GM08714 (cell line): ENCODE results near the gene ITSN1.
"Not testable (repeated sequence)": the region's sequence is repeated elsewhere in the genome, so short reads cannot be mapped to it uniquely, and the experiment has no call there.

Experiments
- H3K4me3 ChIP-seq: fragments of 200-500 bp; sonication (Bioruptor generic); 2 replicates; pipeline ENCODE4 v1.5.1; 2014; ENCODE audit warnings: mild to moderate bottlenecking, low read length, inconsistent platforms
- ZNF274 ChIP-seq: IDR thresholded peaks from 2 replicates; pipeline ENCODE4 v1.6.1; 2012; ENCODE audit warnings: mild to moderate bottlenecking, low read depth, low read length

The ITSN1 gene

DNA sequence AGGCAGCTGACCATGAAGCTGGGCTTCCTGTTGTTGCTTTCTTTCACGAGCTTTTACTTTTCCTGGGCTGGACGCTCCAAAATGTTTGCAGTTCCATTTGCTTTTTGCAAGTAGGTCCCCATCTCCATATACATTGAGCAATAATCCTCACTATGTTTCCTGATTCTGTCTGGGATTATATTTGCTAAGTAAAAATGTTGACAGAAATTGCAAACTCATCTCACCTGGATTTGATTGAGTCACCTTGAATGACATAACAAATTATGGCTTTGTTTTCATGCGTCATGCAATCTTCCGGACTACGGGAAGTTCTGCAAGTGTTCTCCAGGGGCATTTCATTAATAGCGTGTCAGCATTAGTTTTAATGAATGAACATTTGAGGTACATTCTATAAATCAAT is 254.4 kb downstream of the ITSN1 start:
- TF ChIP-seq ZNF274: no peak
- no peak overlapping the region for H3K4me3 ChIP-seq

DNA sequence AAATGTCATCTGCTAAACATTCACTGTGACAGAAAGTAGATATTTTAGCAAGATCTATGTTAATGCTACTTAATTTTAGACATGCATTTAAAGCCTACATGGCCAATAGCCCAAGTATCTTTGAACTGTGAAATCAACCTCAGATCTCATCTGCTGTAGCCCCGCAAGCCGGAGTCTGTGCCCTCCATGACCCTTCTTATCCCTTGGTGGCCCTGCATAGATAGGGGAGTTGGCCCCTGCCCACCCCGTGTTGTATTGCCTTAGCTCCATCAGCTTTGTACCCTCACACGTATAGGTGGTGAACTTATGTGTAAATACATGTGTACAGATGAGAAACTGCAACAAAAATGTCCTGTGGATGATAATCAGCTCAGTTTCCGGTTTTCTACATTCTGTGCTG is 254.8 kb downstream of the ITSN1 start:
- TF ChIP-seq ZNF274: no peak
- no peak overlapping the region for H3K4me3 ChIP-seq

DNA sequence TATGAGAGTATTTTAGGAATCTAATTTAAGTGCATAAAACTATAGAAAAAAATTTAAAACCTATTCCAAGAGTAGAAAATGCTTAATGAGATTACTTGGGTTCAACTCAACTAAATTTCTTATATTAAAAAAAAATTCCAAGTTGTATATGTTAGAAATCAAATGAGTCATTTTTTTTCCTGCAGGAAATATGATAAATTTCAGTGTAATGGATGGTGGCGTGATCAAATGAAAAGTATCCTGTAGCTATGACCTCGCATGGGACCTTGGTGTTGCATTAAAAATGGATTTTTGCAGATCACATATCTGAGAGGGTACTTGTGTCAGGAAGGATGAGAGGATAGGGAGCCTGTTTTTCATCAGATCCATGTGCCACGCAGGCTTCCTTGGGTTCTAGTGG is 255.4 kb downstream of the ITSN1 start:
- TF ChIP-seq ZNF274: no peak
- H3K4me3 ChIP-seq: no peak overlapping the region

DNA sequence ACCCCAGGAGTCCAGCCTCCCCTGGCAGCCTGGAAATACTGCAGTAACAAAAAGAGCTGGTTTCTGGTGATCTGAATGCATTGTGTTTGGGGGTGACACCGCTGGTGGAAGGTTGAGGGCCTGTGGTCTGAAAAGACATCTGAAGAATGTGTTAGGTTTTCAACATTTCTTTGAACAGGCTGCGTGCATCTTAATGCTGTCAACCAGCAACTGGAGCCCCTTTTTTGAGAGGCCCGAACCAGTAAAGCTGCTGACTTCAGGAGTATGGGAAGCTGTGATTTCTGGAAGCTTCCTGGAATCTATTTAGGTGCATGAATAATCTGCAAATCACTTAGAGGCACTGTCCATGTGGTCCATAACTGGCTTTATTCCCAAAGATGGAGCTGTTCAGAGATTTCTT is 256.3 kb downstream of the ITSN1 start:
- H3K4me3 ChIP-seq: no peak overlapping the region
- TF ChIP-seq ZNF274: no peak

DNA sequence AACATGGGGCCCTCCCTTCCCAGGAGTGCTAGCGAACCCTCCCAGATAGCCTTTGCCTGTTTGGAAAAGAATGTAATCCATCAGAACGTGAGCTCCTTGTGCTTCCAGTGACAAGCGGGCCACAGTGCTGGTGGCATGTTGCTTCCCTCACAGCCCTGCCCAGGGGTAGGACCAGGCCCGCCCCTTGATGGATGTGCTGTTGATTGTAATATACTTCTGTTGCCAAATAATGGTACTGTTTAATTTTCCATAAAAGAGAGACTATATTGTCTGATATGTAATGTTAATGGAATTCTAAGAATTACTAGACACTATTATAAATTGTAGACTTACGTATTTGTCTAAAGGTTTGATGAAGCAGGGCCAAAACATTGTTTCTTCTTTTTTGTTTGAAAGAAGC is 256.9 kb downstream of the ITSN1 start:
- no peak overlapping the region for H3K4me3 ChIP-seq
- TF ChIP-seq ZNF274: no peak

DNA sequence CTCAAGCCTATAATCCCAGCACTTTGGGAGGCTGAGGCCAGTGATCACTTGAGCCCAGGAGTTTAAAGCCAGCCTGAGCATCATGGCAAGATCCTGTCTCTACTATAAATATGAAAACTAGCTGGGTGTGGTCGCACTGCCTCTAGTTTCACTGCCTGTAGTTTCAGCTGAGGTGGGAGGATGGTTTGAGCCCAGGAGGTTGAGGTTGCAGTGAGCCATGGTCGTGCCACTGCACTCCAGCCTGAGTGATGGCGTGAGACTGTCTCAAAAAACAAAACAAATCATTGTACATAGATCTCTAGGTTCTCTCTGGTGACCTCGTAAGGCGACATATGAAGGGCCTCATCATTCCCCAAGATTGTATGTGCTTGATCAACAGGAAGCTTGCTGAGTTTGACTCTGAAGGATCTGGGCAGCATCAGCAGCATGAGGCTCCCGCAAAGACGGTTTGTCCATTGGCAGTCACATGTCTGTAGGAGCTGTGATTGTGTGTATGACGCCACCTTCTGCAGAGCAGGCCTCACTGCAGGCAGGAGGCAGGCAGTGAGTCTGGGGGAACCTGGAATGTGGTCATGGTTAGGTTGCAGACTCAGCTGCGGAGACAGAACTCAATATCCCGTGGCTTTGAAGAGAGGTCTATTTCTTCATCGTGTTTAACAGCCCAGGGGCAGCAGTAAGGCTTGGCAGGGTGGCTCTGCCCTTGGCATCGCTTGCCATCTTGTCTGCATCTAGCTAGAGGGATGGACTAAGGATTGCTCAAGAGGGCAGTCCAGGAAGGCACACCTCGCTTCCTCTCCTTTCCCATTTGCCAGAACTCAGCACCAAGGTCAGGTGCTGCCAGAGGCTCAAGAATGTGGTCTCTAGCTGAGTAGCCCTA is 259.3 kb downstream of the ITSN1 start:
- no peak for TF ChIP-seq ZNF274
- H3K4me3 ChIP-seq: no peak overlapping the region

DNA sequence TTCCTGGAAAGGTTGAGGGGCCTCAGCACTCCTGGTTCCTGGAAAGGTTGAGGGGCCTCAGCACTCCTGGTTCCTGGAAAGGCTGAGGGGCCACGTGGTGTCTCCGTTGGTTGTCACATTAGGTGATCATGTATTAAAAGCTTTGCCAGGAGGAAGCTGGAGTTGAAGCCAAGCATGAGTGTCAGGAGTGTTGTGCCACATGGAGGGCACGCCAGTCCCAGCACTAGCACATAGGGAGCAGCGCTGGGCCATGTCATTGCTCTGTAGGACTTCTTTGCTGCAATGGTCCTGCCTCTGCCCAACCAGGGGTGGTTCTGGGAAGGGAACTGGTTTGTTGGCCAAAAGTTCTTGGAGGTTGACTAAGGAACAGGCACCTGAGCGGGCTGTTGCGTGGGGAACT is 260.0 kb downstream of the ITSN1 start:
- no peak for TF ChIP-seq ZNF274
- no peak overlapping the region for H3K4me3 ChIP-seq

DNA sequence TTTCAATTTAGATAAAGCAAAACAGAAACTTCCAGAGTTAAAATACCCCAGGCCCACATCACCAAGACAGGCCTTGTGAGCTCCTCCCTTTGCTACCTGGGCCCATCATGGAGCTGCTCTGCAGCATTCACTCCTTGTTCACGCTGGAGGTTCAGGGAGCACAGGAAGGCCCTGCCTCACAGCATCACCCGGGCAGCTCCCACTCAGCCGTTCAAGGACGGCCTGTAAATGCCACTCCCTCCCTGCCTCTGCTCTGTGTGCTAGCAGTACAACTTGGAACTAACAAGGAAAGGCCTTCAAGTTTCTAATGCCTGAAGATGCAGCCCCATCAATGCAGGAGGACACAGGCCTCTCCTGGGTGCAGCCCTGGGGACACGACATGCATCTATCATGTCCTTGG is 261.7 kb downstream of the ITSN1 start:
- no peak for TF ChIP-seq ZNF274
- H3K4me3 ChIP-seq: no peak overlapping the region

DNA sequence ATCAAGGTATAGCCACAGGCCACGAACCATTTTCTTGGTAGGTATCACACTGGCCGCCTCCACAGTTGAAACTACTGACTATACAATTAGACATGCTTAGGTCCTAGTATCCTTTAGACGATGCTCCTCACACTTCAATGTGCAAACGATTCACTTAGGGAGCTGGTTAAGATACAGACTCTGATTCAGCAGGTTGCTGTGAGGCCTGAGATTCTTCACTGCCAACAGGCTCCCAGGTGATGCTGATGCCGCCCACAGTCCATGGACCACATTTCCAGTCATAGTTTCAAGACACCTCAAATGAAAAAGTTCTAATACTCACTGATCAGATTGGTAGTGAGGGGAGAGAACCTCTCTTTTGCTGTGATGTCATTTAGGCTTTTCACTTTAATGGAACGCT is 266.5 kb downstream of the ITSN1 start:
- TF ChIP-seq ZNF274: no peak

DNA sequence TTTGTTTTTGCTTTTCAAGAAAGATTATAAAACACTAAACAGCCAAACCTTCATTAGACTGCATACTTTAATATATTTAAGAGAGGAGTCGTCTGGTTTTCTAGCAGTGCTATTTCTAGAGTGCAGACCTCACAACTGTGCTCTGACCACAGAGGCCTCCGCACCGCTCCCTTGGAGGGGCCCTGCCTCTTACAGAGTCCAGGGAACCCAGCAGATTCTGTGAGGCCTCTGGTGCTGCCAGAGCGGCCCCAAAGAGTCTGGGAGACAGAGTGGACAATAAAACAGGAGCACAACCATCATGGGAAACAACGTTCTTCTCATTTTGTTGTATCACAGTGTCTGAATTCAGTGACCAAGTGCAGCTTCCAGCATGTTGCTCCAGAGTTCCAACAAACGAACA is 267.5 kb downstream of the ITSN1 start:
- no peak overlapping the region for H3K4me3 ChIP-seq
- TF ChIP-seq ZNF274: no peak

More for the DNA sequence above, 266.5 kb downstream of the ITSN1 start:
- no peak overlapping the region for H3K4me3 ChIP-seq

DNA sequence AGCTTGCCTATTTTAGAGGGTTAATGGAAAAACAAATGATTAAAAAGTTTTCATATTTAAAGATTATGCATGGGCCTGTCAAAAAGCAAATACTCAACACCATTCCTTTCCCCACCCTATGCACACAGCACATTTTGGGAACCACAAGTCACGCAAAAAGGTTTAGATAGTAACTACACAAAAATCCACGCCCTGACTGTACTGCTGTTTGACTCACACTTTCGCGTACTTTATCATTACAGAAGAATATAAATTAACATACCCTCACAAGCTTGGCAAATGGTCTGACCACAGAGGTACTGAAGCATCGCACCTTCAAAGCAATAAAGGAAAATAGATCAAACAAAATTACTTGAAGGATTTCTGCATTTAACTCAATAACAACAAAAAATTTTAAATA is 271.9 kb downstream of the ITSN1 start:
- peak overlapping the region; percentile 96; the same call in 1 of the 2 replicates for H3K4me3 ChIP-seq
- no peak for TF ChIP-seq ZNF274

DNA sequence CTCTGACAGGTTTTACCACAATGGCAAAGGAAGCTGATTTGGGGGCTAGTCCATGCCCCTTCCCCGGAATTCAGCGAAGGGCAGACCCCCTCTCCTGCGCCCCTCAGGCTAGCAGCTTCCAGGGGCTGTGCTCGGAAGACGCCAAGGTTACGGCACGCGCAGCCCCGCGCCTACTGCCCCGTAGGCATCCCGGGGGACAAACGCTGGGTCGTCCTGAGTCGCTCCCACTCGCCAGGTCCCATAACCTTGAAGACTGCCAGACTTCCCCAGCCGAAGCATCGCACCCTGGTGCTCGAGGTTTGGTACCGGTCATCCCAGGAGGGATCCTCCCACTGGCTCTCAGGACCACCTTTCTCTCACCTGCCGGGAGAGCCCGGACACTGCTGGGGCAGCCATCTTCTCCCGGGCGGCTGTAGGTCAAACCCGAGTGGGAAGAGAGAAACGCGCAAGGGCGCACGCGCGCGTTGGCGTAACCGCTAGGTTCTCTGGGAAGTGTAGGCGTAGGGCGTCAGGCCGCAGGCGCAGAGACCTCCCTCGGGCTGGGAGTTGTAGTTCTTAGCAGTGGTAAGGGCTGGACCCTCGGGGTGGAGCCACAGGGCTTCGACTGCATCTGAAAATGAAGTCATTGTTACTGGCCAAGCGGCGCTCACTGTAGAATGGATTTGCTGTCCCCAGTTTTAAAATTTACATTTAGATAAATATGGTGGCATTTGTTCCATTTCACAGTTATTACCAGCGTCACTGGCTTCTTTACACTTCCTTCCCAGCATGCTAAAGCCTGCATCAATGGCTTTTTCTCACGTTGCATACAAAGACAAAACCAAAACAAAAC is 273.3 kb downstream of the ITSN1 start, which contains the start of gene ATP5PO:
ATP5PO (minus strand) TSS at position 437 of the 832 bp plus-strand sequence; CDS start at position 396, 41 bp downstream.
- TF ChIP-seq ZNF274: no peak
- H3K4me3 ChIP-seq: peak within 1 kb of the TSS; percentile 96

DNA sequence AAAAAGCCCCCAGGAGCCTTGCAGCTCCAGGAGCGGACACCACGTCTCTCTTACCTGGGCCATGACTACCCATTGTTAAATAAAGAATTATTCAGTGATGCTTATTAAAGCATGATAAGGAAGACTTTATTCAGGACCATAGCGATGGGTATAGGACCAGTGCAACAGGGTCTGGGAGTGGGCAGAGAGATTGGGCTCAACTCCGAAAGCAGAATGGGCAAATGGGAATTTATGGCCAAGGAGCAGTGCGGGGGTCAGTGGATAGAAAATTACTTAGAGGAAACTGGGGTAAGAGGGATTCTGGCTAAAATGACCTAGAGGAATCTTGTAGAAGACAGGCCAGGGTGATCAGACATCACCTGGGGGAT is 273.9 kb downstream of the ITSN1 start:
- H3K4me3 ChIP-seq: peak overlapping the region; percentile 51
- TF ChIP-seq ZNF274: no peak

DNA sequence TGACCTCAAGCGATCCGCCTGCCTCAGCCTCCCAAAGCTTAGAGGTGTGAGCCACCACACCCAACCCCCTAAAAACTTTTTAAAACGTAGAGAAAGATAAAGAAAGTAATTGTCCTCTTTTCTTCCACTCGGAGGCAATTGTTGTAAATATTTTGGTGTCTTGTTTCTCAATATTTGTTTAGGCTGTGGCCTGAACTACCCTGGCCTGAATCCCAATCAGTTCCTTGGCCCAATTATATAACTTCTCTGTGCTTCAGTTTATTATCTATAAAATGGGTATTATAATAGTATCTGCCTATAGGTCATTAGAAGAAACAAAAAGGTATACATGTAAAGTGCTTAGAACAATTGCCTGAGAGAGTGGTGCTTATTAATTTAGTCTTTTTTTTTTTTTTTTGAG is 275.1 kb downstream of the ITSN1 start:
- TF ChIP-seq ZNF274: no peak
- H3K4me3 ChIP-seq: no peak overlapping the region

DNA sequence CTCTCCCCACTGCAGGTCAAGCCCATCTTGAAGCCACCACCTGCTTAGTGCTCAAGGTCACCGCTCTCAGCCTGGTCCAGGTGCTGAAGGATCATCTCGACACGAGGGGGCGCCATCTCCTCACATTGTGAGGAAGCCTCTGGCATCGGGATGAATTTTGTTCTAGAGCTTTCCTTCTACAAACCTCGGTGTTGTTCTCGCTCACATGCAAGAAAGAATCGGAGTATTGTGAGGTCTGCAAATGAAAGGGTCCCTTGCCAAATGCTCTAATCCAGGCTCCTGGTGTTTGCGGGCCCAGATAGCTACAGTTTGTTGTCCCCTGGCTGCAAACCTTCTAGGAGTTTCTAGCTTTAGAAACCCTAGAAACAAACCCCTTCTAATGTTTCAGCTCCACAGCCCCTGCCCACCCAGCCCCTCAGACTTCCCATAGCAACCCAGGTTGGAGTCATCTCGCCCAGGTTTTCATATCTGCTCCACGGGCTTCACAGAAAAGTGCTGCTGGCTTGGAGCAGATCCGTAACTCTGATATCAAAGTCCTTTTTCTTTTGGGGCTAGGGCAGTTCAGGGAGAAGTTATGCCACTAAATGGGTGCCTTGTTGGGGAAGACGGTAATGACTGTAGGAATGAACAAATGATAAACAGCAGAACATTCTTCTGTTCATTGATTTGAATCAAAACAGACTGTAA is 281.9 kb downstream of the ITSN1 start:
- H3K4me3 ChIP-seq: no peak overlapping the region
- TF ChIP-seq ZNF274: no peak

DNA sequence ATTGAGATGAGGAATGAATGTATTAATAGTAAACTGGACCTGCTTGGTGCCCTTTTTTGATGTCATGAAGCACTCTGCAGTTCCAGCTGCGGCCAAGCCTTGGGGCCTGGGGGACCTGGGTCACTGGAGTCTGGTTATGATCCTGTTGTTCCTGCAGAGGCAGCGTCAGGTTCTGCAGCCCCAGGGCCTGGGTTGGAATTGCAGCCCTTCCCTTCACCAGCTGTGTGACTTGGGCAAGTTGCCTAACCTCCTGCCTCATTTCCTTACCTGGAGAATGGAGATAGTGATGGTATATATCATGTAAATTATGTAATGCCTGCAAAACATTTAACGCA is 282.4 kb downstream of the ITSN1 start:
- no peak overlapping the region for H3K4me3 ChIP-seq
- TF ChIP-seq ZNF274: no peak

DNA sequence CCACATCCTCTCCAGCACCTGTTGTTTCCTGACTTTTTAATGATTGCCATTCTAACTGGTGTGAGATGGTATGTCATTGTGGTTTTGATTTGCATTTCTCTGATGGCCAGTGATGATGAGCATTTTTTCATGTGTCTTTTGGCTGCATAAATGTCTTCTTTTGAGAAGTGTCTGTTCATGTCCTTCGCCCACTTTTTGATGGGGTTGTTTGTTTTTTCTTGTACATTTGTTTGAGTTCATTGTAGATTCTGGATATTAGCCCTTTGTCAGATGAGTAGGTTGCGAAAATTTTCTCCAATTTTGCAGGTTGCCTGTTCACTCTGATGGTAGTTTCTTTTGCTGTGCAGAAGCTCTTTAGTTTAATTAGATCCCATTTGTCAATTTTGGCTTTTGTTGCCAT is 283.9 kb downstream of the ITSN1 start:
- H3K4me3 ChIP-seq: not testable (repeated sequence)

DNA sequence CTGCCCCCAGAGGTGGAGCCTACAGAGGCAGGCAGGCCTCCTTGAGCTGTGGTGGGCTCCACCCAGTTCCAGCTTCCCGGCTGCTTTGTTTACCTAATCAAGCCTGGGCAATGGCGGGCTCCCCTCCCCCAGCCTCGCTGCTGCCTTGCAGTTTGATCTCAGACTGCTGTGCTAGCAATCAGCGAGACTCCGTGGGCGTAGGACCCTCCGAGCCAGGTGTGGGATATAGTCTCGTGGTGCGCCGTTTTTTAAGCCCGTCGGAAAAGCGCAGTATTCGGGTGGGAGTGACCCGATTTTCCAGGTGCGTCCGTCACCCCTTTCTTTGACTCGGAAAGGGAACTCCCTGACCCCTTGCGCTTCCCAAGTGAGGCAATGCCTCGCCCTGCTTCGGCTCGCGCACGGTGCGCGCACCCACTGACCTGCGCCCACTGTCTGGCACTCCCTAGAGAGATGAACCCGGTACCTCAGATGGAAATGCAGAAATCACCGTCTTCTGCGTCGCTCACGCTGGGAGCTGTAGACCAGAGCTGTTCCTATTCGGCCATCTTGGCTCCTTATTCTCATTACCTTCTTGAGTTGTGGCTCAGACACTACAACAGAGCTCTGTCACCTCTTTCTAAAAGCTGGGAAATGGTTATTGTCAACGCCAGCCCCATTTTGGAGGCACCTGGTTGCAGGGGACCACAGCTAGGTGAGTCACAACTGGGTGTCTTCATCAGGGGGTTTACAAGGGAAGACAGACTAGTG is 288.9 kb downstream of the ITSN1 start:
- peak overlapping the region; percentile 30; the same call in 1 of the 2 replicates for H3K4me3 ChIP-seq
